Measurements from ENCODE around the gene PTPRN2. TPM values are rescaled to one million over a fixed set of nuclear protein-coding genes. Genes with fewer than 3 reads are reported as not detected.

The PTPRN2 gene
- total RNA-seq, 1 donor from 2014 or later: 11.4 TPM

DNA sequence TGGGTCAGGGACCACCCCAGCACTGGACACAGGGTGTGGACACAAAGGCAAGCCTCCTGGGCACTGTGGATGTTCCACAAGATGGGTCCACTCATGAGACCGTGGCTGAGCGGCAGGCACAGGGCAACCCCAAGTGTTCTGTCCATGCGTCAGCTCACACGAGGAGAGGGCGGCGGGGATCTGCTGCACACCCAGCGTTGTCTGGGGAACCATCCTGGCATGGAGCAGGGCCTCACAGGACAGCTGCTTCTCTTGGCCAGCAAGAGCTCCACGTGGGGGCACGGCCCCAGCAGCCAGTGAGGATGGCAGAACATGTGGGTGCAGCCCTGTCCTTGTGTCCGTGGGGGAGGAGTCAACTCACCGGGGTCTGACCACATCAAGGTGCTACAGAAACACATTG lies 195.4 kb downstream of the PTPRN2 start:
- no peak for DNase-seq (ENCODE audit: low spot score, unreplicated experiment)
- peaks cover 7% of the 10 kb centered on the region for H3K27me3 Mint-ChIP-seq
- no peak overlapping the region for H3K27ac Mint-ChIP-seq
- no peaks in the 10 kb centered on the region for H3K36me3 Mint-ChIP-seq (ENCODE audit: insufficient read depth)
- no peaks in the 10 kb centered on the region for H3K9me3 Mint-ChIP-seq (ENCODE audit: low read depth)
- H3K4me1 Mint-ChIP-seq (ENCODE audit: low read depth): peaks cover 5% of the 10 kb centered on the region
- no peak for TF ChIP-seq CTCF (IDR thresholded peaks at IDR 0.05; ENCODE audit: unreplicated experiment)
- H3K4me3 Mint-ChIP-seq (ENCODE audit: low read depth): no peak overlapping the region

DNA sequence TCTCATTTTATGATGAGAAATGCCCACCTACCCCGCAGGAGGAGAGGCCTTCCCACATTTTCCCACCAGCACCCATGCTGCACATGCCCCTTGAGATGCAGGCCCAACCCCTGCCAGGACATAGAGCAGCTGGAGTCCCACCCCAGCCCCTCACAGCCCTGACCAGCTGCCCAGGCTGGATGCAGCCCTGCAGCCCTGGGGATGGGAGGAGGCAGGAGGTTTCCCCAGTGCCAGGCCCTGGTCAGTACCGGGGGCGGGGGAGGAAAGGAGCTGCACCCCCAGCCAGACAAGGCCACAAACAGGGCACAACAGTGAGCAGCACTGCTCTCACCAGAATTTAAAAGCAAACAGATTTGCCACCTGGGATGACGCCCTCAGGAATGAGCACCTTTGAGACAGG lies 196.1 kb downstream of the PTPRN2 start:
- Mint-ChIP-seq H3K4me1 (ENCODE audit: low read depth) (peaks cover under 1% of the 10 kb centered on the region), H3K36me3 (ENCODE audit: insufficient read depth) (no peaks in the 10 kb centered on the region), H3K27ac (no peak overlapping the region), H3K27me3 (peaks cover 7% of the 10 kb centered on the region), H3K4me3 (ENCODE audit: low read depth) (no peak overlapping the region), H3K9me3 (ENCODE audit: low read depth) (no peaks in the 10 kb centered on the region)
- DNase-seq (ENCODE audit: low spot score, unreplicated experiment): no peak
- no peak for TF ChIP-seq CTCF (IDR thresholded peaks at IDR 0.05; ENCODE audit: unreplicated experiment)

- Mint-ChIP-seq H3K27me3 (peaks cover 7% of the 10 kb centered on the region), H3K9me3 (ENCODE audit: low read depth) (no peaks in the 10 kb centered on the region), H3K4me3 (ENCODE audit: low read depth) (no peak overlapping the region), H3K4me1 (ENCODE audit: low read depth) (no peaks in the 10 kb centered on the region), H3K36me3 (ENCODE audit: insufficient read depth) (no peaks in the 10 kb centered on the region), H3K27ac (no peak overlapping the region)
- no peak for TF ChIP-seq CTCF (IDR thresholded peaks at IDR 0.05; ENCODE audit: unreplicated experiment)
- DNase-seq (ENCODE audit: low spot score, unreplicated experiment): no peak
Measured at GRCh38 chr7:158391141-158391540, 196.5 kb downstream of the PTPRN2 start.

DNA sequence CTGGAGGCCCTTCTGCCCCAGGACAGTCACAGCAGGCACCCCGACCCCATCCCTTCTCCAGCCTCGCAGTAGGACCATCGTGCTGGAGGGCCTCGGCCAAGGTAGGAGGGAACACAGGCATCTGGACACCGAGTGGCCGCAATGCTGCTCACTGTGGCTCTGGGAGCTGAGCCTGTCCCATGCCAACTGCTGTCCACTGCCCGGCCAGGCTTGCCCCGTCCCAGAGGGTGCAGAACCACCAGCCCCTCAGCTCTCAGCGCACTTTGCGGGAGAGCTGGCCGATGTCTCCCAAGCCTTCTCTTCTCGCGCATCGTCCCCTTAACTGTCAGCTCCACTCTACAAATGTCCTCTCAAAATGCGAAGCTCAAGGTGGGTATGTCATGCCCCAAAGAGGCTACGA lies 197.2 kb downstream of the PTPRN2 start:
- no peak overlapping the region for H3K4me3 Mint-ChIP-seq (ENCODE audit: low read depth)
- no peak for DNase-seq (ENCODE audit: low spot score, unreplicated experiment)
- H3K9me3 Mint-ChIP-seq (ENCODE audit: low read depth): no peaks in the 10 kb centered on the region
- H3K27me3 Mint-ChIP-seq: peaks cover 7% of the 10 kb centered on the region
- no peaks in the 10 kb centered on the region for H3K36me3 Mint-ChIP-seq (ENCODE audit: insufficient read depth)
- TF ChIP-seq CTCF (IDR thresholded peaks at IDR 0.05; ENCODE audit: unreplicated experiment): no peak
- H3K4me1 Mint-ChIP-seq (ENCODE audit: low read depth): no peaks in the 10 kb centered on the region
- H3K27ac Mint-ChIP-seq: no peak overlapping the region

- no peak overlapping the region for H3K27ac Mint-ChIP-seq
- H3K36me3 Mint-ChIP-seq (ENCODE audit: insufficient read depth): no peaks in the 10 kb centered on the region
- TF ChIP-seq CTCF (IDR thresholded peaks at IDR 0.05; ENCODE audit: unreplicated experiment): no peak
- no peak overlapping the region for H3K4me3 Mint-ChIP-seq (ENCODE audit: low read depth)
- no peaks in the 10 kb centered on the region for H3K9me3 Mint-ChIP-seq (ENCODE audit: low read depth)
- peaks cover 11% of the 10 kb centered on the region for H3K27me3 Mint-ChIP-seq
- no peak for DNase-seq (ENCODE audit: low spot score, unreplicated experiment)
- H3K4me1 Mint-ChIP-seq (ENCODE audit: low read depth): no peaks in the 10 kb centered on the region
Measured at GRCh38 chr7:158389514-158390425, 197.9 kb downstream of the PTPRN2 start.
